Muscle of back (tissue), 11 donors: ENCODE measurements around the gene NBAS. TPM values are rescaled to one million over a fixed set of nuclear protein-coding genes. Genes with fewer than 3 reads are reported as not detected.
"Not testable (repeated sequence)": the region's sequence is repeated elsewhere in the genome, so short reads cannot be mapped to it uniquely, and the experiment has no call there.

Experiments
- DNase-seq, 3 donors: peaks; one replicate each; pipeline versions ENCODE4 v3.0.0 to v3.0.0-alpha.2; 2013
- polyA plus RNA-seq, 10 donors: library from polyadenylated mRNA; unstranded; fragments of 120-200 nt; gene quantifications; one replicate each; pipeline ENCODE4 v1.2.1, GENCODE V29; 2013; ENCODE audit not compliant: insufficient read length in 10 of 10

Gene NBAS
- polyA plus RNA-seq, 10 donors: 31.0 to 38.6 (median 36.8) TPM

DNA sequence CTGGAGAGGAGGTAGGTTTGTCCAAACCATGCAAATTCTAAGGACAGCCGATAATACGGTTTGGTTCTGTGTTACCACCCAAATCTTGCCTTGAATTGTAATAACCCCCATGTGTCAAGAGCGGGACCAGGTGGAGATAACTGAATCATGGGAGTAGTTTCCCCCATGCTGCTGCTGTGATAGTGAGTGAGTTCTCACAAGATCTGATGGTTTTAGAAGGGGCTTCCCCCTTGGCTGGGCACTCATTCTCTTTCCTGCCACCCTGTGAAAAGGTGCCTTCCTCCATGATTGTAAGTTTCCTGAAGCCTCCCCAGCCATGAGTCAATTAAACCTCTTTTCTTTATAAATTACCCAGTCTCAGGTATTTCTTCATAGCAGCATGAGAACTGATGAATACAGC lies 295.2 kb downstream of the NBAS start:
- no peak for DNase-seq

DNA sequence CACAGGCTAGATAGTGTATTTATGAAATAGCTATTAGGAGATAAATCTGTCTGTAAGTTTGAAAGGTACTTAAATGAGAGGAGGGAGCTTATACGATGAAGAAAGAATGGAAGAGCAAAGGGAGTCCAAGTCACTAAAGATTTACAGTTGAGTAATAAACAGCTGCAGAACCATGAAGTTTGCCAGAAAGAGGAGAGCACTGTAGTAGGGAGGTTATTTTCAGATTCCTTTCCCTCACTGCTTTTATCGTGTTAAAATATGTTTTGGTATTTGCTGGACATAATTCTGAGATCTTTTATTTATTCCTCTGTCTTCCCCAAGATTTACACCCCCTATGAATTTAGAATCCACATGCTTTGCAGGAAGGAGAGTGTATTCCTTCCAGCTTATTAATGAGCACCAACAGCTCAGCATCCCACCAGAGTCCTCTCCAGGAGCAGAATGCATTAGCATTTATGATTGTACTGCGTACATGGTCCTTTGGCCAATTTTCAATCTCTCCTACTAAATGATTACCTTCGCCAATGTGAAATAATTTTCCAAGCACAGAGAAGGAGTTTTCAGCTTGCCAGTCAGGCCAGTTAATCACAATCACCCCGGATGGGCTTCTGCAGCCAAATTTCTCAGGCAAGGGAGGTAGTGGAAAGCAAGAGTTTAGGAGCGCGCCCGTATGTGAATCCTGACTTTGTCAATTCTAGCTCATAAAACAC lies 297.0 kb downstream of the NBAS start:
- DNase-seq: peak; percentile 18 to 78 (median 40)

DNA sequence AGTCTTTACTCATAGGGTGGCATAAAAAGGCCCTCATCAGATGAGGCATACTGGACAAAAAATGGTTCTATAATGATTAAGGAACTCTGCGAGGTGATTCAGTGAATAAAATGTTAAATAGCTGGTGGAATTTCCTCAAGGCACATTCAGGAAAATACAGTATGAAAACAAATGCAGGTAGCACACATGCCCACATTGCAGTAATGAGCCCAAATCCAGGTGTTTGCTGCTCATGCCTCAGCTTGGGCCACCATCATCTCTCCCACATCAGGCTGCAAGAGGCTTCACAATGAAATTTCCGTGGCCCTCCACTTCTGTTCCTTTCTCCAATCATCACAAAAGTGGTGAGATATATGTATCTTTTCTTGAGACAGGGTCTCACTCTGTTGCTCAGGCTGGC lies 298.3 kb downstream of the NBAS start:
- no peak for DNase-seq

DNA sequence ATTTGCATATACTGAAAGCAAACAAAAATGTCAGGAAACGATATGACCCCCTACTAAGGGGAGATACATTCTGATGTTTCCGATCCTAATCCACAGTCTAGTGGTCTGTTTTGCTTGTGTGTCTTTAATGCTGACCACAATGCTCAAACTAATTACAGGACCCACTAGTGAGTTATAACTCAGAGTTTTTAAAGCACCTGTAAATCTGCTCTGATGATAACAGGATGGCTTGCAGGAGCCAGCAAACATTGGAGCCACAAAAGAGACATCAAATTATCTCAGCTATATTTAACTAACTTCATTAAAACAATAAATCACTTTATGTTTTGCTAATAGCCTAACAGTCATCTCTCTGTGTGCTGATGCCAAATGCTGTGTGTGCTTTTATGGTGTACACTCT lies 300.3 kb downstream of the NBAS start:
- DNase-seq: no peak

DNA sequence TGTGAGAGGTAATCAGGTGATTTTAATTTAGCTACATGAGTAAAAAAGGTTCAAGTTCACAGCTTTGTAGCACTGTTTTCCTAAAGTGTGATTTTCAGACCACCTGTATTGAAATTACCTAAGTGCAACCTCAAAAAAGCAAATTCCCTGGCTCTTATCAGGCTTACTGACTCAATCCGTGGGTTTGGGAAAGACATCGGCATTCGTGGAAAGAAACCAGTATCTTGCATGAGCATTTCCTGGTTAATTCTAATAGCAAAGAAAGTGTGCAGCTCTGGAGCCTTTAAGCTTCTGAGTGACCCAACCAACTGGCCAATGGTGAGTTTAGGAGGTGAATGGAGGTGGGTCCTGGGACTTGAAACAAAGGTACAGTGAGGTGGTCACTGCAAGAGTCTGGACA lies 300.9 kb downstream of the NBAS start:
- no peak for DNase-seq

DNA sequence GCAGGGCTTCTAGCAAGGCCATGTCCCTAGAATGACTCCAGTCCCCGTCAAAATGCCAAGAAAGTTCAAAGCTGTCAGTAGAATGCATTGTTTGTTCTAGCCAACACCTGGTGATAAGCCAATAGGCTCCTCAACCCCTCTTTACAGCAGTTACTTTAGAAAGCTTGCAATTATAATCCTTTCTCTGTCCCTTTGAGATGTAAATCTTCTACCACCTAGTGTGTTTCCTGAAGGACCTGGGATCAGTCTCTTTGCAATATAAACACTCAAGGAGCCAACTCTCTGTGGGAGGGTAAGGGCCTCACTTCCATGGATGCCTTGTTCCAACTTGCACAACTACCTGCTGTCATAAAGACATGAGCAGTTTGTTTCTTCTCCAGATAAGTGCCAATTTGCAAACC lies 301.8 kb downstream of the NBAS start:
- DNase-seq: no peak

DNA sequence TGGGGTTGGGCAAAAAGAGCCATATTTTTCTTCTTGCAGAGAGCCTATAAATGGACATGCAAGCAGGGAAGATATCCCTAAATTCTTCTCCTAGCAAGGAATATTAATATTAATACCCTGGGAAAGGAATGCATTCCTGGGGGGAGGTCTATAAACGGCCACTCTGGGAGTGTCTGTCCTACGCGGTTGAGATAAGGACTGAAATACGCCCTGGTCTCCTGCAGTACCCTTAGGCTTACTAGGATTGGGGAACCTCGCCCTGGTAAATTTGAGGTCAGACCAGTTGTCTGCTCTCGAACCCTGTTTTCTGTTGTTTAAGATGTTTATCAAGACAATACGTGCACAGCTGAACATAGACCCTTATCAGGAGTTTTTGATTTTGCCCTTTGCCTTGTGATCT lies 302.7 kb downstream of the NBAS start:
- not testable (repeated sequence) for DNase-seq

DNA sequence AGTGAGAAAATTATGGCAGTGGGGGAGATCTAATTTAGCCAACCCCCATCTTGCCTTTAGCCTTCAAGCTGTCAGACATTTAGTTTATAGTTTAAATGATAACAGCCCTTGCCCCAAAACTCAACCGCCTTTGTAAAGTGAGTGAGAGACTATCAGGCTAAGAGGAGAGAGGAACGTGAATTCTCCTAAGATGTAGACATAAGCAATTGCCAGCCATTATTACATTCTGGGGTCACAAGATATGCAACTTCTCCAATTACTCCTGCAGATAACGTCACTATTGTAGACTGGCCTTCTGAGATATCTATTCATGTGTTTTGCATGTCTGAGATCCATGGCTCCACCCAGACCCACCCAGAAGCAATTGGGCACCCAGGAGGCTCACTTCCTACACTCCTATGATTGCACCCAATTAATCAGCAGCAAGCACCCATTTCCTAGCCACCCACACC lies 307.3 kb downstream of the NBAS start:
- DNase-seq: no peak

DNA sequence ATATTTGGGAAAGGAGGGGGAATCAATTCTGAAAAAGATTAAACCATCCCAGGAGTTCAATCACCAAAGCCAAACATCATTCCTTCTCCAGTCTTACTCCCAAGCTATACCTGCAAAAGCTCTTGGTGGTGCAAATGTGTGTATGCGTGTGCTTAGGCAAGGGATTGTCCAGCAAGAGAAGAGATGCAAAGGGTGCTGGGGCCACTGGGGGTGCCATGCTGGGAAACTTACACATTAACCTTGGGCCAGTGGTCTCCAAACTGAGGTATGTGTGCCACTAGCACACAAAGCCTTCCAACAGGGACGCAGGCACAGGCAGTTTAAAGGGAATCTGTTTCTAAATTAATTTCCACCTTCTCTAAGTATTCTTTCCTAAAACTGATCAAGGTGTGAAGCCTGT lies 307.9 kb downstream of the NBAS start:
- no peak for DNase-seq

DNA sequence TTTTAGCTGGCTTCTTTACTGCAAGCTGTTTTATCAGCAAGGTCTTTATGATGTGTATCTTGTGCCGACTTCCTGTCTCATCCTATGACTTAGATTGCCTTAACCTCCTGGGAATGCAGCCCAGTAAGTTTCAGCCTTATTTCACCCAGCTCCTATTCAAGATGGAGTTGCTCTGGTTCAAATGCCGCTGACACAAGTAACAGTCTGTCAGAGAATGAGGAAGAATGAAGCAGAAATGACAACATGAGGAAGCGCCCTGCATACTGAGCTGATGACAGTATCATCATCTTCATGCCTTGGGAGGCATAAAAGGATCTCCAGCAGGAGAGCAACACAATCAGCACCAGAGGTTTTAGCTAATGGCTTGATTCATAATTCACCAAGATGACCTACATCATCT lies 309.4 kb downstream of the NBAS start:
- DNase-seq: no peak

DNA sequence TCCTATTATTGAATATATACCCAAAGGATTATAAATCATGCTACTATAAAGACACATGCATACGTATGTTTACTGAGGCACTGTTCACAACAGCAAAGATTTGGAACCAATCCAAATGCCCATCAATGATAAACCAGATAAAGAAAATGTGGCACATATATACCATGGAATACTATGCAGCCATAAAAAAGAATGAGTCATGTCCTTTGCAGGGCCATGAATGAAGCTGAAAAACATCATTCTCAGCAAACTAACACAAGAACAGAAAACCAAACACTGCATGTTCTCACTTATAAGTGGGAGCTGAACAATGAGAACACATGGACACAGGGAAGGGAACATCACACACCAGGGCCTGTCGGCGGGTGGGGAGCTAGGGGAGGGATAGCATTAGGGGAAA lies 310.2 kb downstream of the NBAS start:
- DNase-seq: not testable (repeated sequence)

DNA sequence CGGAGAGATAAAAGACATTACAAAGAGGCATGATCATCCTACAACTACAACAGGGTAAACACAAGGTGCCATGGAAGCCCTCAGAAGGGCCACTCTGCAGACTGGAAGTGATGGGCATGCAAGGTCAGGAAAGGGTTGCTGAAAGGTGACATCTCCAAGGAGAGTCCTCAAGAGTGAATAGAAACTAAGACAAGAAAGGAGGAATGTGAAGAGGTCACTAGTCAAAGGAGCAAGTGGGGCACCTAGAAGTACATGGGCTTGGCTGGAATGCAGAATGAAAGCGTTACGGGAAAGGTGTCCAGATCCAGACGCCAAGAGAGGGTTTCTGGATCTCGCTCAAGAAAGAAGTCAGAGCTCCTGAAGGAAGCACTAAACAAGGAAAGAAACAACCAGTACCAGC lies 314.3 kb downstream of the NBAS start:
- no peak for DNase-seq

DNA sequence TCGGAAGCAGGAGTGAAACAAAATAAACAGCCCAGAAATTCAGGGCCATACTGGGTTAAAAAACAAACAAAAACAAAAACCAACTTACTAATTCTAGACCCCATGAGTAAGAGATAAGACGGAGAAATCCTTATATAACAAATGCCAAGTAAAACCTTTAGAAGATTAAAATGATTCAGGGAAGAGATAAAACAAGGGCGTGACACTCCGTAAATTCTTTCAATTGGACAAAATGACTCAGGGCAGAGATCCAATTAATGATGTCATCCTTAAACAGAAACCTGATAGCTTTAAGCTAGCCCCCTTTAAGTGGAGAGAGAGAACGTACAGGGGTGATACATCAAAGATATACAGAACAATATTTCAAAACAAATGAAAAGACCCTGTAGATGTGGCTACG lies 317.4 kb downstream of the NBAS start:
- DNase-seq: peak in 2 of 3 donors; percentile 14 to 18

DNA sequence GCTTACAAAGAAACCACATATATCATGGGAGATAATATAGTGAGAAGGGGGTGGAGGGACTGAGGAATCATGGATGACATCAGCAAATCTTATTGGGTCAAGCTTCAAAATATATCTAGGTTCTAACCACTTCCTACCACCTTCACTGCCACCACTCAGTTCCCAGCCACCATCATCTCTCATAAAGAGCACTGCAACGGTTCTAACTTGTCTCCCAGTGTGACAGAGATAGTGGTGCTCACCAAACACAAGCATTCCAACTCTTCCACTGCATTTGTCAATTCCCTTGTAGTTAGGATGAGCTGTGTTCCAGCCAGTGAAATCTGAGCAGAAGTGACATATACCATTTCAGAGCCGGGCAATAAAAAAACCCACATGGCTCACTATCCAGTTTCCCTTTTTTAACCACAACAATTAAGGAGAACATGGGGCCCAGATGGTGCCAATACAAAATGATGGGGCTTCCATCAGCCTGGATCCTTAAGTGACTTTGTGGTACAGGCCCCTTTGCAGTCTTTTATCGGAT lies 318.1 kb downstream of the NBAS start:
- DNase-seq: no peak

DNA sequence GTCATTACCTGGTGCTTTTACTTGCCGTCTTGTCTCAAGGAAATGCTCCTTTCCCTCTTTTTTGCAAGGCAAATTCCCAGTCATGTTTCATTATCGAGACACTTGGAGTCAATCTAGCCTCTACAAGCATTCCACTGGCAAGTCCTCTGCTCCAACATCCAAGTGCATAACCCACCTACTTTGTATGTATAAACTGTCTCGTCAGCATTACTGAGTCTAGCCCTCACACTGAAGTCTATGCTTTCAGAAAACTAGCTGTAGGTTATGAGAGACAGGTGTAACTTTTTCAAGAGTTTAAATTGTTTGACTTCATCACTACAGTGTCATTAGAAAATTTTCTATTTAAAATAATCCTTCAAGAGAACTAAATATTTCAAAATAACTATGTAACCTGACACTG lies 319.2 kb downstream of the NBAS start:
- DNase-seq: no peak

DNA sequence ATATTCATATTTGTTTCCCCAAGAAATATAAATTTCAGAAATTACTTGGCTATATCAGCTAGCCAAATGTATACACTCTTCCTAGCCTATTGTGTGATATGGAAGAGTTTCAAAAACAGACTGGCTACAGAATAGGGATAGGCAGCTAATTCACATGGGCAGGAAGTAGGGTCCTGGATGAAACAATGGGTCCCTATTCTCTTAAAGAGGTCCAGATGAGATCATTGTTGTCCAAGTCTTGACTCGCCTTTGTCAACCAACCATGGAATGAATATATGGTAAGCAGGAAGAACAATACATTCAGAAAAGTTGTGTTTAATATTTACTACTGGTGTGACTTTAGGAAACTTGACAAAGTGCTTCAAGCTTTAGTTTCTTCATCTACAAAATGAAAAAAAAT lies 319.9 kb downstream of the NBAS start:
- no peak for DNase-seq

DNA sequence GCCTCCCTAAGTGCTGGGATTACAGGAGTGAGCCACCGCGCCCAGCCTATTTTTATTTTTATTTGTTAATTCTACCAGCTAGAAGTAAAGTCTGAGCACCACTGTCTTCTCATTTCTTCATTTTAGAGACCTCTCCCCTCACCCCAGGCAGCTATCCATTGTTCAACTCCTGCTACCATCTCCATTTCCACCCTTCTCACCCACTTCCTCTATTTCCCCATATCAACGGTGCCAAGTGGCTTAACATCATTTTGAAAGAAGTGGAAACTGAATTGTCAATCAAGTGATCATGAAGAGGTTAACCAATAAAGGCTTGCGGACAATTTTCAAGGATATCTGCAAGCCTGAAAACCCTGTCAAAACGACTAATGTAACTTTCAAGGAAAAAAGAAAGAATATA lies 323.1 kb downstream of the NBAS start:
- DNase-seq: no peak

DNA sequence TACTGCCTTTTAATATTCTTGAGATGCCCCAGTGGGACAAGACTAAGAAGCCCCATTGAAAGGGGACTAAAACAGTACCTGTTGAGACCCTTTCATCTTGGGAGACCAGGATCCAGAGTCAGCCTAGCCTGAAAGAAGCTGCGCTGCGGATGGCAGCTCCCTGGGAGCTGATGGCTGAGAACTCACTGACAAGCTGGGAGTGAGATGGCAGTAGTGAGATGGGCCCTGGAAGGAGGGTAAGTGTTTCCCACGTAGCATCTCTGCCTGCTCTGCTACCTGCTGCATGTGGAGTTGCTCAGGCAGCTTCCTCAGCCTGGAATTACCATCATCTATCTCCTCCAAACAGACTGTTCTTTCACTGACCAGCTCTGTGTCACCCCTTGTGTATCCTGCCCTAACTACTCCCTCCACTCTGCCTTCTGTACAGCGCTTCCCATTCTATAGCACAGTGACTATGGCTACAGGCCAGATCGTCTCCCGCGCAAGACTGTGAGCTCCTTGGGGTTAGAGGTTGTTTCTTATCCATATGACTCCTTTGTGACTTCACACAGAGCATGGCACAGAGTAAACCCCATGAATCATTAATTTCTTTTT lies 330.4 kb downstream of the NBAS start:
- no peak for DNase-seq

DNA sequence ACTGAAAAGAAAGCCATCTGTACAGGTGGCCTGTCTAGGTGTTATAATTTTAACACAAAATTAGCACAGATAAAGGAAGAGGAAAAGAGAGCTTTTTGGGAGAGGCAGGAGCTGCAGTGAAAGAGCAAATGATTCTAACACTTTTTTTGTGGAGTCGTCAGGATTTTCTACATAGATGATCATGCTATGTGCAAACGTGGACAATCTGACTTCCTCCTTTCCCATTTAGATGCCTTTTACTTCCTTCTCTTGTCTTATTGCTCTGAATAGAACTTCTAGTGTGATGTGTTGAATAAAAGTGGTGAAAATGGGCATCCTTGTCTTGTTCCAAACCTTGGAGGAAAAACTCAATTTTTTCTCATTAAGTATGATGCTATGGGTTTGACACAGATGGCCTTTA lies 334.5 kb downstream of the NBAS start:
- DNase-seq: no peak

DNA sequence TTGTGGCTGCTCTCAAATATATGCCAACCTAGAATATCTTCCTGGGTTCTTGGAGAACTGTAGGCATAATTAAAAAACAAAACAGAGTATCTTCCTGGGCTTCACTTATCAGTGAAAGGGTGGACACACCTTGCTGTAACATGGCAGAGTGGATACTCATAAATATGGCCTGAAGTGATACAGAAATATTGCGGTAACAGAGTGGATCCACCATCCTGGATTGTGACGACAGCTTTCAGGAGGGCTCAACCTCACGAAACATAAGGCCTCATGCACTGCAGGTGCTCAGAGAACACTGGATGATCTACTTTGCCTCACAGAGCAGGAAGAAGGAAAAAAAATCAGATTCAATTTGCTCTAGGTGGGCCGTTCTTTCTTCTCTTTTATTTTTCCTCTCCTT lies 336.0 kb downstream of the NBAS start:
- no peak for DNase-seq

DNA sequence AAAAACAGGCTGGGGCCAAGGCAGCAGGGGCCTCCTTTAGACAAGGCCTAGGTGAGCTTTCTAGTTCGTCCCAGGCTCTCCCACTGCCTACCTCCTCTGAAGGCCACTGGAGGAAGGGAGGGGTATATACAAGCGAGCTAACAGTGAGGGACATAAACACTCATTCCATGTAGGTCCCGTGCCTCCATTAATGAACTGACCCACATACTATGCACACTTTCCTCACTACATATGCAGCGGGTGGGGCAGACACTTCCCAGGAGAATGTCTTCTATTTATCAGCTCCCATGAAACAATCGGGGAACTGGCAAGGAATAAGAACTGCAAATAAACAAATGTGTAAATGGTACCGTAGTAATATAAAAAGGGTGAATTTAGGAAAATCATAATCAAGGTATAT lies 336.5 kb downstream of the NBAS start:
- no peak for DNase-seq

DNA sequence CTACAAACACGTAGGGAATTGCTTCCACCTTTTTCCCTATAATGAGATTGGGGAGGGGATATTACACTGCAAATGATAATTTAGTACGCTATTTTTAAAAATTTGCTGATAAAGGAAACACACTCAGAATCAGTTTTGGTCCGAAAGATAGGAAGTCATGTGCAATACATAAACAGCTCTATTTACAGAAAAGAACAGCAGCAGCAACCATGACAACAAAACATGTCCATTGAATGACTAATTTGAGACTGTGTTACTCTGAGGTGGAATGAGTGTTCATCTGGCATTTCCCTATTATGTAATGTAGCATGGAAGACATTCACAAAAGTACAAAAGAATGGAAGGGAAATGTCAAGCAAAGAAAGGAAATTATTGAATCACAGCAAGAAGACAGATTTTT lies 337.2 kb downstream of the NBAS start:
- peak; percentile 2 to 29 (median 29) for DNase-seq

DNA sequence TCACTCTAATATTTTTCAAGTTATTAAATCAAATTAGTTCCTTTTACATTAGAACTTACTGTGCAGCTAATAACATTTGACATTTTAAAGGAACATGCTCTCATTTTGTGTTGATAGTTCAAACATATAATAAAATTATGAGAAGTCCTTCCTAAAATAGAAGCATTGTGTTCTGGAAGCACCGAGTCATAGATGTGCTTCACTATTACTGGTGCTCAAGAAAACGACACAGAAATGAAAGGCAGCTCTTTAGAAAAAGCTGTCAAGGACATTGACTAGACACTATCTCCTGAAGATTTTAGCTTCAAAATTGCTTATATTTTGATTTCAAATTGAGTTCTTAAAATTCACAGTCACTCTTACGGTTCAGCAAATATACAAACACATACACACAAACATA lies 338.3 kb downstream of the NBAS start:
- DNase-seq: no peak

DNA sequence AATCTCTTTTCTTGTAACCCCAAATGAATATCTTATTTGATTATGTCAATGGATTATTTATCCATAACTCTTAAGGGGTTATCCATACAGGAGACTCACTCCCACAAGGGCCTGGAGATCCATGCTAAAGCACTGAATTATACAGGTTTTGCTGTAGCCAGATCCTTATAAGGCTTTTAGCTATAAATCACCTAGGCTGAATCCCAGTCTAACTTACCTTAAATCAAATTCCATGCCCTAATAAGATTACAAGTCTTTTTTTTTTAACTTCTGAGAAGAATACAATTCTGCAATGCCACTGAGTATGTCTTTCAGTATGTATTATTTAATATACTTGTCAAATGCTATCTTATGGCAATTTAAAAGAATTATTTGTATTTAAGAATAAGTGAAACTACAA lies 340.5 kb downstream of the NBAS start:
- no peak for DNase-seq
